B cell (primary cell): ENCODE results near the gene NUP93.

Experiments
- CTCF ChIP-seq: fragments of 200-600 bp; IDR thresholded peaks from one replicate; pipeline ENCODE4 v1.8.0; 2022; ENCODE audit warnings: antibody characterized with exemption, mild to moderate bottlenecking
- EZH2 ChIP-seq: IDR thresholded peaks from 2 replicates; pipeline ENCODE4 v1.6.1; 2012; ENCODE audit warnings: borderline replicate concordance, low read depth, mild to moderate bottlenecking, moderate library complexity, low read length; ENCODE audit not compliant: insufficient read depth, poor library complexity, severe bottlenecking

- no peak for TF ChIP-seq CTCF
- TF ChIP-seq EZH2 = no peak
These were observed 146.1 kb downstream of the NUP93 start for GRCh38 chr16:56876048-56876447.
